ENCODE results near the gene EEA1.

DNA sequence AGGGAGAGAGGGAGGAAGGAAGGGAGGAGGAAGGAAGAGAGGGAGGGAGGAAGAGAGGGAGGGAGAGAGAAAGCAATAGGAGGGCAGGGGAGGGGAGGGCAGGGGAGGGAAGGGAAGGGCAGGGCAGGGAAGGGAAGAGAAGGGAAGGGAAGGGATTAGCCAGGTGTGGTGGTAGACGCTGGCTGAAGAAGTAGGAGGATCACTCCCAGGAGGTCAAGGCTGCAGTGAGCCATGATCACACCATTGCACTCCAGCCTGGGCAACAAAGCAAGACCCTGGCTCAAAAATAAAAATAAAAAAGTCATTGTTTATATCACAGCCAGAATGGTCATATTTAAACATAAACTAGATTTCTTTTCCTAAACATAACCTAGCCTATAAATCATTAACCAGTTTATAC is 20.4 kb upstream of the EEA1 start:
- TF ChIP-seq, protein P1, sequence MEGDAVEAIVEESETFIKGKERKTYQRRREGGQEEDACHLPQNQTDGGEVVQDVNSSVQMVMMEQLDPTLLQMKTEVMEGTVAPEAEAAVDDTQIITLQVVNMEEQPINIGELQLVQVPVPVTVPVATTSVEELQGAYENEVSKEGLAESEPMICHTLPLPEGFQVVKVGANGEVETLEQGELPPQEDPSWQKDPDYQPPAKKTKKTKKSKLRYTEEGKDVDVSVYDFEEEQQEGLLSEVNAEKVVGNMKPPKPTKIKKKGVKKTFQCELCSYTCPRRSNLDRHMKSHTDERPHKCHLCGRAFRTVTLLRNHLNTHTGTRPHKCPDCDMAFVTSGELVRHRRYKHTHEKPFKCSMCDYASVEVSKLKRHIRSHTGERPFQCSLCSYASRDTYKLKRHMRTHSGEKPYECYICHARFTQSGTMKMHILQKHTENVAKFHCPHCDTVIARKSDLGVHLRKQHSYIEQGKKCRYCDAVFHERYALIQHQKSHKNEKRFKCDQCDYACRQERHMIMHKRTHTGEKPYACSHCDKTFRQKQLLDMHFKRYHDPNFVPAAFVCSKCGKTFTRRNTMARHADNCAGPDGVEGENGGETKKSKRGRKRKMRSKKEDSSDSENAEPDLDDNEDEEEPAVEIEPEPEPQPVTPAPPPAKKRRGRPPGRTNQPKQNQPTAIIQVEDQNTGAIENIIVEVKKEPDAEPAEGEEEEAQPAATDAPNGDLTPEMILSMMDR (IDR thresholded peaks at IDR 0.05) = no peak
- TF ChIP-seq POLR2A (IDR thresholded peaks at IDR 0.05) = no peak
